WTC11 (cell line): Measurements from ENCODE around the gene ZNF407. TPM values are rescaled to one million over a fixed set of nuclear protein-coding genes. Genes with fewer than 3 reads are reported as not detected.

Experiments
- ATAC-seq: fragments of 200-7000 bp; cut with Tn5 transposase; 2 replicates; pipeline ENCODE4 v1.10.0; 2021; ENCODE audit warnings: mild to moderate bottlenecking, moderate library complexity
- CTCF ChIA-PET: fragments of 300-600 bp; sonication (Branson Sonifier 250); formaldehyde crosslinking; loops from one replicate; lab custom pipeline; 2021; ENCODE audit warnings: antibody characterized with exemption; lab: Charles Lee
- POLR2A ChIA-PET: fragments of 350-600 bp; sonication (Branson Sonifier 250); formaldehyde crosslinking; loops from one replicate; lab custom pipeline; 2021; ENCODE audit warnings: antibody characterized with exemption; lab: Charles Lee
- DNase-seq: peaks from one replicate; pipeline ENCODE4 v3.0.0; 2021; ENCODE audit warnings: low spot score
- H3K27ac Mint-ChIP-seq: 2 replicates; pipeline ENCODE4 v1.8.0; 2021; ENCODE audit warnings: mixed read lengths
- H3K27me3 Mint-ChIP-seq: 2 replicates; pipeline ENCODE4 v1.8.0; 2021; ENCODE audit warnings: low read depth, mild to moderate bottlenecking, moderate library complexity, mixed read lengths
- H3K36me3 Mint-ChIP-seq: 2 replicates; pipeline ENCODE4 v1.8.0; 2021; ENCODE audit warnings: mixed read lengths
- H3K4me1 Mint-ChIP-seq: 2 replicates; pipeline ENCODE4 v1.8.0; 2022; ENCODE audit warnings: mixed read lengths
- H3K4me3 Mint-ChIP-seq: 2 replicates; pipeline ENCODE4 v1.8.0; 2021; ENCODE audit warnings: mild to moderate bottlenecking, moderate library complexity, mixed read lengths
- H3K9me3 Mint-ChIP-seq: 2 replicates; pipeline ENCODE4 v1.8.0; 2021; ENCODE audit warnings: mixed read lengths
- CDX4 ChIP-seq: fragments of 250-450 bp; sonication (Bioruptor Pico); IDR thresholded peaks from 2 replicates; pipeline ENCODE4 v1.9.0; 2021; ENCODE audit warnings: moderate library complexity, mild to moderate bottlenecking, inconsistent platforms, borderline replicate concordance
- CTCF ChIP-seq: fragments of 200-600 bp; IDR thresholded peaks from 2 replicates; pipeline ENCODE4 v1.8.0; 2022; ENCODE audit warnings: antibody characterized with exemption
- ELF4 ChIP-seq: sonication (generic); formaldehyde crosslinking; IDR thresholded peaks from 2 replicates; pipeline ENCODE4 v1.8.1; 2022; ENCODE audit warnings: low read depth, mild to moderate bottlenecking, moderate library complexity, missing genetic modification reagents
- ESRRA ChIP-seq: sonication (generic); formaldehyde crosslinking; IDR thresholded peaks from 2 replicates; pipeline ENCODE4 v1.8.1; 2022; ENCODE audit warnings: mild to moderate bottlenecking, missing genetic modification reagents, borderline replicate concordance
- FOXP4 ChIP-seq: sonication (generic); formaldehyde crosslinking; IDR thresholded peaks from 2 replicates; pipeline ENCODE4 v1.8.0; 2022; ENCODE audit warnings: mild to moderate bottlenecking, missing genetic modification reagents
- MYBL2 ChIP-seq: sonication (generic); formaldehyde crosslinking; IDR thresholded peaks from 2 replicates; pipeline ENCODE4 v1.8.1; 2023; ENCODE audit warnings: mild to moderate bottlenecking, moderate library complexity, missing genetic modification reagents
- NFE2L1 ChIP-seq: sonication (generic); formaldehyde crosslinking; IDR thresholded peaks from 2 replicates; pipeline ENCODE4 v1.8.1; 2023; ENCODE audit warnings: missing genetic modification reagents
- NR1H2 ChIP-seq: sonication (generic); formaldehyde crosslinking; IDR thresholded peaks from 2 replicates; pipeline ENCODE4 v1.9.0; 2021; ENCODE audit warnings: mild to moderate bottlenecking, moderate library complexity, missing genetic modification reagents
- SMAD4 ChIP-seq: sonication (generic); formaldehyde crosslinking; IDR thresholded peaks from 2 replicates; pipeline ENCODE4 v1.8.0; 2022; ENCODE audit warnings: mild to moderate bottlenecking, missing genetic modification reagents
- TEAD4 ChIP-seq: sonication (generic); formaldehyde crosslinking; IDR thresholded peaks from 2 replicates; pipeline ENCODE4 v1.8.0; 2022; ENCODE audit warnings: mild to moderate bottlenecking, missing genetic modification reagents
- ZNF219 ChIP-seq: sonication (generic); formaldehyde crosslinking; IDR thresholded peaks from 2 replicates; pipeline ENCODE4 v1.8.0; 2023; ENCODE audit warnings: missing genetic modification reagents, mild to moderate bottlenecking, borderline replicate concordance
- ZNF232 ChIP-seq: sonication (generic); formaldehyde crosslinking; IDR thresholded peaks from 2 replicates; pipeline ENCODE4 v1.8.0; 2022; ENCODE audit warnings: mild to moderate bottlenecking, missing genetic modification reagents
- ZNF263 ChIP-seq: sonication (generic); formaldehyde crosslinking; IDR thresholded peaks from 2 replicates; pipeline ENCODE4 v1.8.1; 2022; ENCODE audit warnings: low read depth, mild to moderate bottlenecking, moderate library complexity, missing genetic modification reagents
- ZNF416 ChIP-seq: fragments of 250-450 bp; sonication (Bioruptor Pico); IDR thresholded peaks from 2 replicates; pipeline ENCODE4 v1.9.0; 2021; ENCODE audit warnings: mild to moderate bottlenecking, inconsistent platforms
- ZSCAN18 ChIP-seq: fragments of 250-450 bp; sonication (Bioruptor Pico); IDR thresholded peaks from 2 replicates; pipeline ENCODE4 v2.1.2; 2022; ENCODE audit warnings: mild to moderate bottlenecking, moderate library complexity
- total RNA-seq: library from RNA; stranded (reverse); gene quantifications from 3 replicates; pipeline ENCODE4 v1.2.3, GENCODE V29; 2021
- TF ChIP-seq, protein P1 (sequence below): sonication (generic); formaldehyde crosslinking; conservative IDR thresholded peaks from 2 replicates; pipeline ENCODE4 v1.8.1; 2022; ENCODE audit warnings: mild to moderate bottlenecking, missing genetic modification reagents
- TF ChIP-seq, protein P2 (sequence below): sonication (generic); formaldehyde crosslinking; IDR thresholded peaks from 2 replicates; pipeline ENCODE4 v1.8.1; 2023; ENCODE audit warnings: mild to moderate bottlenecking, missing genetic modification reagents

The ZNF407 gene
- total RNA-seq, 1 experiment from 2014 or later: 6.5 TPM

DNA sequence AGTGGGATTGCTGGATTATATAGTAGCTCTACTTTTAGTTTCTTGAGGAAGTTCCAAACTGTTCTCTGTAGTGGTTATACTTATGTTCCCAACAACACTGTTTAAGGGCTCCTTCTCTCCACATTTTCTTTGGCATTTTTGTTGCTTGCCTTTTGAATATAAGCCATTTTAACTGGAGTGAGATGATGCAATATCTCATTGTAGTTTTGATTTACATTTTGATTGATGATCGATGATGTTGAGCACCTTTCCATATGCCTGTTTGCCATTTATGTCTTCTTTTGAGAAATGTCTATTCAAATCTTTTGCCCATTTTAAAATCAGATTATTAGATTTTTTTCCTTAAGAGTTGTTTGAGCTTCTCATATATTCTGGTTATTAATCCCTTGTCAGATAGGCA, 368.0 kb downstream of the ZNF407 start:
- Mint-ChIP-seq H3K4me1 (peaks cover 14% of the 10 kb centered on the region), H3K36me3 (0 out of 2 replicates have a peak, but pooled peaks cover 6% of the 10 kb centered on the region), H3K27me3 (no peaks in the 10 kb centered on the region; the same call in 1 of the 2 replicates), H3K4me3 (no peak overlapping the region), H3K9me3 (peaks cover 24% of the 10 kb centered on the region), H3K27ac (no peak overlapping the region)
- POLR2A ChIA-PET: no interaction called here
- CTCF ChIA-PET: no interaction called here
- no peak for ATAC-seq
- TF ChIP-seq NFE2L1 (CRISPR knock-in tag) (no peak), ZNF219 (CRISPR knock-in tag) (no peak), CTCF (no peak), ELF4 (CRISPR knock-in tag) (no peak), ZNF416 (CRISPR knock-in tag) (no peak), FOXP4 (CRISPR knock-in tag) (no peak), ZNF263 (CRISPR knock-in tag) (no peak), ZNF232 (CRISPR knock-in tag) (no peak), ESRRA (no peak), TEAD4 (no peak), SMAD4 (no peak), NR1H2 (no peak), CDX4 (CRISPR knock-in tag) (no peak), ZSCAN18 (CRISPR knock-in tag) (no peak)
- TF ChIP-seq, protein P1, sequence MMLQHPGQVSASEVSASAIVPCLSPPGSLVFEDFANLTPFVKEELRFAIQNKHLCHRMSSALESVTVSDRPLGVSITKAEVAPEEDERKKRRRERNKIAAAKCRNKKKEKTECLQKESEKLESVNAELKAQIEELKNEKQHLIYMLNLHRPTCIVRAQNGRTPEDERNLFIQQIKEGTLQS: no peak
- DNase-seq: no peak

- no peak for TF ChIP-seq MYBL2 (CRISPR knock-in tag)
- no peak for TF ChIP-seq CTCF
- no peak for TF ChIP-seq ESRRA
- TF ChIP-seq, protein P2, sequence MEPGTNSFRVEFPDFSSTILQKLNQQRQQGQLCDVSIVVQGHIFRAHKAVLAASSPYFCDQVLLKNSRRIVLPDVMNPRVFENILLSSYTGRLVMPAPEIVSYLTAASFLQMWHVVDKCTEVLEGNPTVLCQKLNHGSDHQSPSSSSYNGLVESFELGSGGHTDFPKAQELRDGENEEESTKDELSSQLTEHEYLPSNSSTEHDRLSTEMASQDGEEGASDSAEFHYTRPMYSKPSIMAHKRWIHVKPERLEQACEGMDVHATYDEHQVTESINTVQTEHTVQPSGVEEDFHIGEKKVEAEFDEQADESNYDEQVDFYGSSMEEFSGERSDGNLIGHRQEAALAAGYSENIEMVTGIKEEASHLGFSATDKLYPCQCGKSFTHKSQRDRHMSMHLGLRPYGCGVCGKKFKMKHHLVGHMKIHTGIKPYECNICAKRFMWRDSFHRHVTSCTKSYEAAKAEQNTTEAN (CRISPR knock-in tag): no peak
- TF ChIP-seq NFE2L1 (CRISPR knock-in tag): no peak
- no peak for DNase-seq
- ATAC-seq: no peak
- Mint-ChIP-seq H3K27ac (no peak overlapping the region), H3K4me1 (peaks cover 13% of the 10 kb centered on the region), H3K27me3 (no peaks in the 10 kb centered on the region; the same call in 1 of the 2 replicates), H3K4me3 (no peak overlapping the region), H3K36me3 (0 out of 2 replicates have a peak, but pooled peaks cover 6% of the 10 kb centered on the region), H3K9me3 (peaks cover 20% of the 10 kb centered on the region)
- ChIA-PET POLR2A (no interaction called here), CTCF (no interaction called here)
These were observed 369.8 kb downstream of the ZNF407 start for GRCh38 chr18:74967438-74967837.
